DMS79 treated with DMSO at 0.1 percent for 48 hours (cell line): ENCODE data around the gene ZNF407.
"Not testable (repeated sequence)": the region's sequence is repeated elsewhere in the genome, so short reads cannot be mapped to it uniquely, and the experiment has no call there.

Experiments
- DNase-seq: peaks from one replicate; lab custom pipeline; 2025; lab: John Stamatoyannopoulos, UW

ZNF407 gene

DNA sequence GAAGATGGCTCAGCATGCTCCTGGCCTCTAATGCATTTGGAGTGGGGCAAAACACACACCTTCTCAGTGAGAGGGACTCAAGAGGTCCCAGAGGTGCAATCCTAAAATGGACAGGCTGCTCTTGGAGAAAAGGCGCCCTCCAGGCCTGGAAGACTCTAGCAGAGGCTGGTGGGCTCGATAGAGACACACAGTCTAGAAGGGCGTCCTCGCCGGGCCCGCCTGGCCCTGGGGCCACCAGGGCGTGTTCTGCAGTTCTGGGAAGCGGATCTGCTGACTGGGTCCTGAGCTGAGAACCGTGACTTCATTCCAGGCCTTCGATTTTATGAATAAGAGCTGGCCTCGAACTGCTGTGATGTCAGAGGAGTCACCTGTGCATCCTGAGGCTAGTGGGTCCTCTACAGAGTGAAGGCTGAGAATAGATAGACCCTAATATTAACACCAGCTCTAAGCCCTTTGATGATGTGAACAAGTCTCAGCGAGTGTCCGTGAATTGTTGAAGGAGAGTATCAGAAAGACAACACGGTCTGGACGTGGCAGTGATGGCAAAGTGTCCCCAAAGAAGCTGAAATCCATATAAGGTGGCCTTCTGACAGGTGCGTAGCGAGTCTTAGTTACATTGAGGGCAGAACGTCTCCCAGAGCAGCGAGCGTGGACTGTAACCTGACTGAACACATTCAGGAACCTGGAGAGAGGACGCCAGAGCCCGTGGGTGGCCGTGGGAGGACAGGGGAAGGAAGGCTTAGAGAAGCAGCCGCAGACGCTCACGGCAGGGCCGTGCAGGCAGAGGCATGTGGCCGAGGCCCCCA, 474.4 kb downstream of the ZNF407 start:
- DNase-seq = no peak

DNA sequence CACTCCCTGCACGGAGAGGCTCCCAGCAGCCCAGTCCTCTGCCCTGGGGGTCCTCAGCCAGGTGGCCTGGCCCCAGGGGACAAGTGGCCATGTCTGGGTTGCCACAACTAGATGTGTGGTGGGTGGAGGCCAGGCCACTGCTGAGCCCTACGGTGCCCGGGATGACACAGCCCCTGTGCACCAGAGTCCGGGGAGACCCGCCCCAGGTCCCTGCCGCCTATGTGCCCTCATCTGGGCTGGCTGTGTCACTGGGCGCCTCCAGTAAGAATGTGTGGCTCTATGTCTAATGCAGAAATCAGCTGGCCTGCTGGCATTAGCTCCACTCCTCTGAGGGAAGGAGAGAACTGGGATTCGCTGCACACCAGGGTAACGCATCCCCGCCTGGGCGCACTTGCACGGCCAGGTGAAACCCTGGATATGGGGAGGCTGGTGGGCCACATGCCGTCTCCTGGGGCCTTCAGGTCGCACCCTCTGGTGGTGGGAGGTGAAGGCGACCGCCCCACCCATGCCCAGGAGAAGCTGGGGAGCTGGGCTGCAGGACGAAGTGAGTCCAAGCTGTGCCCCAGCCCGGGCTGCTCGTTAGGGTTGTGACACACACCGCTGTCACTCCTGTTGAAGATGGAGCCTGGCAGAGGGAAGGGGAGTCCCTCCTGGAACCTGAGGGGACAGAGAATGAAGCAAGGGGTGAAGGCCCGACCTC, 475.2 kb downstream of the ZNF407 start:
- DNase-seq = no peak

GRCh38 chr18:75073654-75074053, 476.0 kb downstream of the ZNF407 start:
- no peak for DNase-seq

DNA sequence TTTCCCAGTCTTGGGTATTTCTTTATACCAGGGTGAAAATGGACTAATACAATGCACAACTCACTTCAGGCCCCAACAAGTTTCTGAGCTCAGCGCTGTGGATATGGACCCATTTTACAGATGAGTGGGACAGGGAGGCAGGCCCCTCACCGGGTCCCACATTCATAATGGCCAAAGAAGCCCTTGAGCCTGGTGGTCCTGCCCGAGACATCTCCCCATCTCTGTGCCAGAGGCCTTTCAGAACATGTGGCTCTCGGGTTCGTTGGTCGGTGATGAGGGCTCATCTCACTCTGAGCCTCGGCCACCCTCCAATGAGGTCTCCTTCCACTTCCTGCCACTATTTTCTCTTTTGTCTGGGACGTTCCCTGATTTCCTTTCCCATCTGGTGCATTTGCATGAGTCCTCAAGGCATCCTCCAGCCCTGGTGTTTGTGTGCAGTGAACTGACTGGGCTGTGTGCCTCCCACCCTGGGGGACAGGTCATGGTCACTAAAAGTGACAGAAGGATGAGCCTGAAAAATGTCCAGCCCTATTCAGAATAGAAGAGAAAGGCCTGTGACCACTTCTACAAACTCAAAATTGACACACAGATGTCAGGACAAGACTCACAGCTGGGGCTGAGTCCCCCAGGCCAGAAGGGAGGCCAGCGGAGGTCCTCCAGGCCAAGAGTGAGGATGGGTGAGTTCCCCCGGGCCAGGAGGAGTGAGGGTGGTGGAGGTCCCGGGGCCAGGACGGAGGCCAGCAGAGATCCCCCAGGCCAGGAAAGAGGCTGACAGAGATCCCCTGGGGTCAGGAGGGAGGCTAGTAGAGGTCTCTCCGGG, 476.7 kb downstream of the ZNF407 start:
- no peak for DNase-seq

GRCh38 chr18:75075016-75075305, 477.3 kb downstream of the ZNF407 start:
- no peak for DNase-seq

DNA sequence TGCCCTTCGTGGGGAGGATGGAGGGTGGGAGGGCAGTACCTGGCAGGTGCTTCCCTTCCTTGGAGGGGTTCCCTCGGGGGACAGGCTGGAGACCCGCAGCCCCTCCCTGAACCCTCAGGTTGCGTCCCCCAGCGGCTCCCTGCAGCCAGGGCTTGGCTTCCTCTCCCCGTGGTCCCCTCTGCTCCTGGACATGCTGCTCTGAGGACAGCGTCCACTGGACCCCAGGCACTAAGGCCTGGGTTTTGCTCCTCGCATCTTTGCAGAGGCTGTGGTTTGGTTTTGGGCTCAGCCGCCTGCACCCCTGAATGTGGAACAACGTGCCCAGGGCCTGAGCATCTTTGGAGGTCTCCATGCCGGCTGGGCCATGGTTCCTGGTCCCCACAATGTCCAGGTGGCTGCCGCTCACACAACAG, 477.8 kb downstream of the ZNF407 start:
- DNase-seq = no peak

DNA sequence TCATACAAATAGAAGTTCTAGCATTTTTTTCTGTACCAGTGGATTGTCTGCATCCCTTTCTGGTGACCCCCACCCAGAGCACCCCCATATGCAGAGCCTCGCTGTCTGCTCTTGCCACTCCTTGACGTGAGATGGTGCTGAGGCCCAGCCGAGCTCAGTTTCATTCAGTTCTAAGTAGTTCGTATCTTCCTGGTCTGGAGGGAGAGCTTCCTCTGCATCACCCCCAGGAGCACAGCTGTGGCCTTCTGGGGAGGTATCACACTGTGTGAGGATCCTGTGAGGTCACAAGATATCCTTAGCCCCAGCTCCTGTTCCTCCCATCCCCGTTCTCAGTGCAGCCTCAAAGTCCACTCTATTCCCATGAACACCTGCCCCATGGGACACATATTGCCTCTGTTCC, 478.6 kb downstream of the ZNF407 start:
- DNase-seq = no peak

GRCh38 chr18:75081486-75081885, 483.8 kb downstream of the ZNF407 start:
- DNase-seq = no peak

DNA sequence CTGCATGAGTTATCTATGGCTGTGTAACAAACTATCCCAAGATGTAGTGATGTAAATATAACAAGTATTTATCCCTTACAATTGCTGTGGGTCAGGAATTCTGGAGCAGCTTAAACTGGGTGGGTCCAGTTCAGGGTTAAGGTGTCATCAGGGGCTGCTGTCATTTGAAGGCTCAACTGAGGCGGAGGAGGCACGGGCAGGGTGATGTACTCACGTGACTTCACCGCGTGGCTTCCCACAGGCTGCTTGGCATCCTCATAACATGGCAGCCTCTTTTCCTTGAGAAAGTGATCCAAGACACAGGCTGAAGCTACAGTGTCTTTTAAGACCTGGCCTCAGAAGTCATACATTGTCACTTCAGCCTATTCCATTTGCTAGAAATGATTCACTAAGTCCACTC, 485.5 kb downstream of the ZNF407 start:
- no peak for DNase-seq

- no peak for DNase-seq
Measured at GRCh38 chr18:75083761-75084160, 486.1 kb downstream of the ZNF407 start.

- not testable (repeated sequence) for DNase-seq
Measured at GRCh38 chr18:75085676-75086075, 488.0 kb downstream of the ZNF407 start.

- DNase-seq = no peak
Measured at GRCh38 chr18:75086494-75087034, 488.9 kb downstream of the ZNF407 start.

DNA sequence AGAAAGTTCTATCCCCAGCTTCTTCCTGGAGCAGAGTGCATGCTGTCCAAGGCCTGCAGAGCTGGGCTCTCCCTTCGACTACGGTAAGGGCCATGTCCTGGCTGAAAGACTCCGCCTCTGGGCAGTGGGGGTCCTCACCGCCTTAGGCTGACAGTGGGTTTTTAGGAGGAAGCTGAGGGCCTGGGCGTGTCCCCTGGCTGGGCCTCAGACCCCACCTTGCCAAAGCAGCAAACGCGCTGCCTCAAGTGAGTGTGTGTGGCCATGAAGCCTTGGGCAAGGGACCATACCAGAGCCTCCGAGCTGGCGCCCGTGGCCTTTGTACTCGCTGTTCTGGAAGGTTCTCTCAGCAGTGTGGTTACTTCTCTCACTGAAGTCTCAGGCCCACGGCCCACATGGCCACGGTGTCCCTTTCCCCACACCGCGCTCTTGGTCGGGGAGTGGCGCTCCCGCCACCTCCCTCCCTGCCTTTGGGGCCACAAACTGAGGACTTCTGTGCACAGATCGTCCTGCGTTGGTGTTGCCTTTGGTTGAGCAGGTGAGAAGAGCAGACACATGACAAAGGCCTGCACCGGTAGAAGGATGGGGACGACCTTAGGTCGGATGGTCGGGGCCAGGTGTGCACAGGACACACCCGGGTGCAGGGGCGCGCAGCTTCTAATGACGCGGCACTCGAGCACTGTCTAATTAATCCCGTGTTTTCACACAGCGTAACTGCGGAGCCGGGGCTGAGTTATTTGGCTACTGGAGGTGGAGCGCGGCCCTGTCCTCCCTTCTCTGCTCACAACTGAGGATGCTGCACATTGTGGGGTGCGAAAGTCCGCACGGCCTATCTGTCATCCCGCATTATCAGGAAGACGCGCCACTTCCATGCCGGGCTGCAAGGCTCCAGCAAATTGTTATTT, 489.7 kb downstream of the ZNF407 start:
- DNase-seq = no peak

DNA sequence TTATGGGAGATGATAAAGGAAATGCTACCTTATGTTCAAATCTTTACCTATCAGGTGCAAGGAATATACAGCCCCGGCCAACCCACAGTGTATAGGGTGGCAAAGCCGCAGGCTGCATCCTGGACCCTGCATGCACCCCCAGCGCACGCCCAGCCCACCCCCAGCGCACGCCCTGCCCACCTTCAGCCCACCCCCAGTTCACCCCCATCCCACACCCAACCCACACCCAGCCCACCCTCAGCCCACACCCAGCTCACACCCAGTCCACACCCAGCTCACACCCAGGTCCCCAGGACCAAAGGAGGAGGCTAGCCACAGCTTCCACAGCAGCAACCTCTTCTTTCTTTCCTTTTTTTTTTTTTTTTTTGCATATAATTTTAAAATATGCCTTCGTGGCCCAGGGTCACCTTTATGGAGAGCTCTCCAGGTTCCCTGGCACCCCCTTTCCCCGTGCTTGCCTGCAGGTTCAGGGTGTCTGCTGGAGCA, 490.4 kb downstream of the ZNF407 start:
- no peak for DNase-seq

DNA sequence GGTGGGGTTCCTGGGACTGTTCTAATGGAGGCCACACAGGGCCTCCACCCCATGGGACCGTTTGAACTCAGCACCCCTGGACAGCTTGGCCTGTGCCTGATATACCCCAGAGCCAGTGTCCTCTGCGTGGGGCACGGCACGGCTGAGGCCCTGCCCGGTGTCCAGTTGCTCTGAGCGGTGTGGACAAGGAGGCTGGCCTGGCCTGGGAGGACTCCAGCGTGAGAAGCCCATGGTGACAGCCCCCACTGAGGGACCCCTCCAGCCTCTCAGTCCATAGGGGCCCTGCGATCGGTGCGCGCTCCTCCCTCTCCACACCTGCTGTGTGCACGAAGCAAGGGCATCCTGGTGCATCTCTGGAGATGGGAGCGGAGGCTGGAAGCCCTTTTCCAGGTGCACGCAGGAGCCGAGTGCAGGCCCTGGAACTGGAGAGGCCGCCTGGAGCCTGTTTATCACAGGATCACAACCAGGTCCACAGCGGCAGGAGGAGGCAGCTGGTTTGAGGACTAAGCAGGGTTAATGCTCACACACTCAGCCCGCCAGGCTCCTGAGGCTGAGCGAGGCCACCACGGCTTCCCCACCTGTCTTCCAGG, 491.0 kb downstream of the ZNF407 start:
- DNase-seq = no peak

GRCh38 chr18:75089748-75090327, 492.2 kb downstream of the ZNF407 start:
- DNase-seq = no peak

DNA sequence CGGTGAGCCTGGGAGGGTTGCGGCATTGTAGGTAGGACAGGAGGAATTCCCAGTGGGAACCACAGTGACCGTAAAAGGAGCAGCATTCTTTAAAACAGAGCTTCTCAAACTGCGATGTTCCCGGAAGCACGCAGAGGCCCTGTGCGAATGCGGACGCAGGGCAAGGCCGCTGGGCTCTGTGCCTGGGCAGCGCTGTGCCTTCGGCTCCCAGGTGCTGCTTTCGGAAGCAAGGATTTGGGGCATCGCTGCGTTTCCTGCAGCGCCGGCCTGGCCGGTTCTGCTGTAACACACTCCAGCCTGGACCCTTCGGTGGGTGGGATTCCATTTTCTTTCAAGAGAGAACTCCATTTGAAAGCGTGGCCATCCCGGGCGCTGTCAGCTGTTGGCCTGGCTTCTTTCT, 492.7 kb downstream of the ZNF407 start:
- no peak for DNase-seq

GRCh38 chr18:75097491-75098225, 500.0 kb downstream of the ZNF407 start:
- DNase-seq = no peak

DNA sequence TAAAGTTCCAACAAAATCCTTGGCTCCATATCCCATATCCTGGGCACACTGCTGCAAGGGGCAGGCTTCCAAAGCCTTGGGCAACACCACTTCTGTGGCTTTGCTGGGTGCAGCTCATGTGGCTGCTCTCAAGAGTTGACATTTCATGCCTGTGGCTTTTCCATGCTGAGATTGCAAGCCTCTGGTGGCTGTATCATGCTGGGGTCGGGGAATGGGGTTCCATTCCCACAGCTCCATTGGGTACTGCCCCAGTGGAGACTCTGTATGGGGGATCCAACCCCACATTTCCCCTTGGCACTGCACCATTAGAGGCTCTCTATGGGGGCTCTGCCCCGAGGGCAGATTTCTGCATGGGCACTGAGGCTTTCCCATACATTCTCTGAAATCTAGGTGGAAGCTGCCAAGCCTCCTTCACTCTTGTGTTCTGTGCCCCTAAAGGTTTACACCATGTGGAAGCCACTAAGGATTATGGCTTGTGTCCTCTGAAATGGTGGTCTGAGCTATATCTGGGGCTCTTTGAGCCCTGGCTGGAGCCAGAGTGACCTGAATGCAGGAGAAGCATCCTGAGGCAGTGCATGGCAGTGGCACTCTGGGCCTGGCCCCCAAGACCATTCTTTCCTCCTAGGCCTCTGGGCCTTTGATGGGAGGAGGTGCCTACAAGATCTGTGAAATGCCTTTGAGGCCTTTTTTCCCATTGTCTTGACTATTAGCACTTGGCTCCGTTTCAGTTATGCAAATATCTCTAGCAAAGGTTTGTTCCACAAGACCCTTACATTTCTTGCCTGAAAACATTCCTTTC, 503.4 kb downstream of the ZNF407 start:
- DNase-seq = no peak
